AG08396 (cell line): ENCODE data around the gene YJU2.
"Not testable (repeated sequence)": the region's sequence is repeated elsewhere in the genome, so short reads cannot be mapped to it uniquely, and the experiment has no call there.

Source experiments
- DNase-seq: peaks from one replicate; pipeline ENCODE4 v3.0.0; 2012; ENCODE audit warnings: low spot score, mixed read lengths

The YJU2 gene

GRCh38 chr19:4246767-4247593, at the start of gene YJU2:
Gene YJU2 (plus strand): TSS chr19:4247080. CDS start chr19:4247147, 67 bp downstream.
- DNase-seq, result peak; percentile 99

- DNase-seq, result no peak
Measured at GRCh38 chr19:4197228-4197624, 49.7 kb upstream of the YJU2 start.

GRCh38 chr19:4197625-4198466, 49.0 kb upstream of the YJU2 start:
- DNase-seq, result no peak

DNA sequence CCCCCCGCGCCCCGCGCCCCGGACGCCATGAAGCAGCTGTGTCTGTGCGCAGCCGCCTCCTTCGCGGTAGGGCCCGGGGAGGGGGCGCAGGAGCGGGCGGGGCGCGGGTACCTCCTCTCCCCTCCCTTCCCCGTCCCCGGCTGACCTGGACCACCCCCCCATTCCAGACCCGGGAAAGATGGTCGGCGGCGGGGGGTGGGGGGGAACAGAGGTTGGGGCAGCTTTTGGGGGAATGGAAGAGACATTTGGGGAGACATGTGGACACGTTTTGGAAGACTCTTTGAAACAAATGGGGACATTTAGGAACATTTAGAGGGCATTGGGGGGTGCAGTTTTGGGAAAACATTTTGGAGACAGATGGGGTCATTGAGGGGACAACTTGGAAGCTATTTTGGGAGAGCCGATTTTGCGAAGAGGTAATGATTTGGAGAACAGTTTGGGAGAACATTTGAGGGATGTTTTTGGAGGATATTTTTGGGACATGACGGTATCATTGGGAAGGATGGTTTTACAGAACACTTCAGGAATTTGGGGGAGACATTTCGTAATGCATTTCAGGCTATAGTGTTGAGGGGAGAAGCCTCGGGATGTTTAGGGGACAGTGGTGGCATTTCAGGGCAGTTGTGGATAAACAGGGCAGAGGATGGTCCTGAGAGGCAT, 48.3 kb upstream of the YJU2 start:
- DNase-seq, result no peak

- DNase-seq, result no peak
Measured at GRCh38 chr19:4199699-4200293, 47.1 kb upstream of the YJU2 start.

GRCh38 chr19:4200940-4201542, 45.8 kb upstream of the YJU2 start:
- no peak for DNase-seq

DNA sequence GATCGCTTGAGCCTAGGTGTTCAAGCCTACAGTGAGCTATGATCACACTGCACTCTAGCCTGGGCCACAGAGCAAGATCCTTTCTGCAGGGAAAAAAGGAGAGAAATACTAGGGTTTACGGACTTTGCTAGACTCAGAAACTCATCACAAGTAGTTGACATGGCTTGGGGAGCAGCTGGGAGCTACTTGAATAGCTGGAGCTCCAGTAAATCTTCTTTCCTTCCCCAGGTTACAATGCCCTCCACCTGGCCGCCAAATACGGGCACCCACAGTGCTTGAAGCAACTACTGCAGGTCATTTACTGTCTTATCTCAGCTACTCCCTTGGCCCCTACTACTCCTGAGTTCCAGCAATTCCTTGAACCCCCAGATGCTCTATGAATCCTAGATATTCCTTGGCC, 45.1 kb upstream of the YJU2 start:
- no peak for DNase-seq

- DNase-seq, result peak; percentile 60
Measured at GRCh38 chr19:4206818-4207484, 39.9 kb upstream of the YJU2 start.

DNA sequence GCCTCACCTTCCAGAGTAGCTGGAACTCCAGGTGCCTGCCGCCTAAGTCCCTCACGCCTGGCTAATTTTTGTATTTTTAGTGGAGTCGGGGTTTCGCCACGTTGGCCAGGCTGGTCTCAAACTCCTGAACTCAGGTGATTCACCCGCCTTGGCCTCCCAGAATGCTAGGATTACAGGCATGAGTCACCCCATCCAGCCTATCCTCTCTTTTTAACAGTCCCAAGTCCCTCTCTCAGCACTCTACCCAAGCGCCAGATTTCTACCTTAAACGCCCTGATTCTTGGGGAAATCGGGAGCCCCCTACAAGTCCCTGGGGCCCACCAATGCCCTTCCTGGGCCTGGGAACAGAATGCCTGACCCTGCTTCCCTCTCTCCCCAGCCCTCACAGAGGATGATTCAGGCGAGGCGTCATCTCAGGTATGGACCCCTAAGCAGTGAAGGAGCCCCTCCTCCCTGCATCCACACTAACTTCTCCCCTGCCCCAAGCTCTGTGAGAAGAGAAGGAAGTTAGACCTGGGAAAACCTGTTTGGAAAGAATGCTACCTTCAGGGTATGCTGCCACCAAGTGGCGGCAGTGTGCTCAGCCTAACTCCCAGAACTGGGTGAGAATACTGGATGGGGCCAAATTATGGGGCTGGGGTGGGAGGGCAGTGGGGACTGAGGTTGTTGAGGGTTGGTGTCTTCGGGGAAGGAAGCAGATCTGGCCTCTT, 38.3 kb upstream of the YJU2 start:
- DNase-seq, result peak; percentile 53

- DNase-seq, result no peak
Measured at GRCh38 chr19:4210166-4210731, 36.6 kb upstream of the YJU2 start.

DNA sequence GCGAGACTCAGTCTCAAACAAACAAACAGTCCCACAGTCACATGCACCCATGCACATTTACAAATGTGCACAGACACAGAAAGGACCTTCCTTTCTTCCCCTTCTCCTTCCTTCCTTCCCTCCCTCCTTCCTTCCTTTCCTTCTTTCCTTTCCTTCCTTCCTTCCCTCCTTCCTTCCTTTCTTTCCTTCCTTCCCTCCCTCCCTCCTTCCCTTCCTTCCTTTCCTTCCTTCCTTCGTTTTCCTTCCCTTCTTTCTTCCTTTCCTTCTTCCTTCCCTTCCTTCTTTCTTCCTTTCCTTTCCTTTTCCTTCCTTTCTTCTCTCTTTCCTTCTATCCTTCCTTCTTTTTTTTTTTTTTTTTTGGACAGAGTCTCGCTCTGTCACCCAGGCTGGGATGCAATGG, 33.8 kb upstream of the YJU2 start:
- DNase-seq, result no peak

DNA sequence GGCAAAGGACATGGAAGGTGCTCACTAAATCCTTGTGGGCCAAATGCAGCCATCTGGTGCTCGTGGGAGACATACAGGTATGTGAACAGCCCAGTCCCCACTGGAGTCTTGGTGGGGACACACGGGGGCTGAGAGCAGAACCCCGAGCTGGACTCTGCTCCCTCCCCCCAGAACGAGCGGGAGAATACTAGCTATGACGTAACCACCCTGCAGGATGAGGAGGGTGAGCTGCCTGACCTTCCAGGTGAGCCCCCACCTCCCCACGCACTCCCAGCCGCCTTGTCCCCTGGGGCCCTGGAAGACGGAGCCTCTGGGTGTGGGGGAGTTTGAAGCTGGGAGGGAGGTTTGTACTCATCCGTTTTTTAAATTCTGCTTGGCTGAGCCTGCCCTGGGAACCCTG, 31.1 kb upstream of the YJU2 start:
- DNase-seq, result no peak

DNA sequence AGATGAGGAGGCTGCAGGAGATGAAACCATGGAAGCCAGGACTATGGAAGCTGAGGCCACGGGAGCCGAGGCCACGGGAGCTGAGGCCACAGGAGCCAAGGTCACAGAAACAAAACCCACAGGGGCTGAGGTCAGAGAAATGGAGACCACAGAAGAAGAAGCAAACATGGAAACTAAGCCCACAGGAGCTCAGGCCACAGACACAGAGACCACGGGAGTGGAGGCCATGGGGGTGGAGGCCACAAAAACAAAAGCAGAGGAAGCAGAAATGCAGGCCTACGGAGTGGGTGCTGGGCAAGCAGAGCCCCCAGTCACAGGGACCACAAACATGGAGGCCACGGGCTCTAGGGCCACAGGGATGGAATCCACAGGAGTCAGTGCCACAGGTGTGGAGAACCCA, 30.0 kb upstream of the YJU2 start:
- no peak for DNase-seq

GRCh38 chr19:4217429-4218264, 29.2 kb upstream of the YJU2 start:
- no peak for DNase-seq

- DNase-seq, result not testable (repeated sequence)
Measured at GRCh38 chr19:4218523-4218922, 28.4 kb upstream of the YJU2 start.

DNA sequence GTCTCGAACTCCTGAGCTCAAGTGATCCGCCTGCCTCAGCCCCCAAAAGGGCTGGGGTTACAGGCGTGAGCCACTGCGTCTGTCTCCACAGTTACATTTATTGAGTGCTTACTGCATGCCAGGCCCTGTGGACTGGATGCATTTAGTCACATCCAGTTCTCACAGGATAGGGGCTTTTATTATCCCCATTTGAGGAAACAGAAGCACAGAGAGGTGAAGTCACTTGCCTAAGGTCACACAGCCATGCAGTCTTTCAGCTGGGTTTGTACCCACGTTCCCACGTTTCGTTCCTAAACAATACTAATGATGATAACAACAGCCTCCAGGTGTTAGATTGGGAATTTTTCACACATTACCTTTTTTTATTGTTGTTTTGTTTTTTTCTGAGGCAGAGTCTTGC, 26.7 kb upstream of the YJU2 start:
- DNase-seq, result no peak

GRCh38 chr19:4224470-4224869, 22.4 kb upstream of the YJU2 start:
- DNase-seq, result no peak

- DNase-seq, result no peak
Measured at GRCh38 chr19:4225885-4226284, 21.0 kb upstream of the YJU2 start.

- DNase-seq, result no peak
Measured at GRCh38 chr19:4227771-4228170, 19.1 kb upstream of the YJU2 start.
